IMR-90 (cell line): Measurements from ENCODE around the gene LAMC2. TPM values are rescaled to one million over a fixed set of nuclear protein-coding genes. Genes with fewer than 3 reads are reported as not detected.
A peak's percentile ranks its signal among the peaks of the same experiment; 100 is the strongest.

Source experiments
- ATAC-seq: fragments of 200-7000 bp; cut with Tn5 transposase; 2 replicates; pipeline ENCODE4 v1.9.1; 2020; ENCODE audit warnings: low read depth, mild to moderate bottlenecking, moderate library complexity
- BruUV-seq: library from RNA; stranded (reverse); fragments of 400-500 nt; replicated peaks from 2 replicates; lab custom pipeline; 2021; lab: Mats Ljungman, UMichigan
- CTCF ChIA-PET: fragments of 300-600 bp; formaldehyde crosslinking; extraction: SDS; loops from one replicate; lab custom pipeline; 2021; ENCODE audit warnings: antibody characterized with exemption; lab: Yijun Ruan, JAX
- POLR2A ChIA-PET: fragments of 300-600 bp; sonication (Branson Sonifier 250); formaldehyde crosslinking; loops from one replicate; lab custom pipeline; 2022; ENCODE audit warnings: antibody characterized with exemption; ENCODE audit not compliant: unreplicated experiment; lab: Charles Lee
- DNase-seq: peaks from one replicate; pipeline ENCODE4 v3.0.0; 2013
- H2AFZ ChIP-seq: replicated peaks from 2 replicates; pipeline ENCODE3; 2013; ENCODE audit warnings: low read length, mild to moderate bottlenecking; ENCODE audit not compliant: poor library complexity
- H2AK5ac ChIP-seq: 2 replicates; pipeline ENCODE4 v1.6.1; 2013; ENCODE audit warnings: low read depth, low read length, inconsistent platforms
- H2AK9ac ChIP-seq: replicated peaks from 2 replicates; pipeline ENCODE3; 2013; ENCODE audit warnings: mild to moderate bottlenecking, low read depth, low read length, moderate library complexity; ENCODE audit not compliant: poor library complexity
- H2BK120ac ChIP-seq: 2 replicates; pipeline ENCODE4 v1.6.1; 2013; ENCODE audit warnings: low read depth, low read length, inconsistent platforms
- H2BK15ac ChIP-seq: 3 replicates; pipeline ENCODE4 v1.6.1; 2013; ENCODE audit warnings: low read depth, low read length, inconsistent platforms
- H2BK20ac ChIP-seq: 2 replicates; pipeline ENCODE4 v1.6.1; 2013; ENCODE audit warnings: low read depth, mild to moderate bottlenecking, inconsistent platforms, low read length, moderate library complexity
- H2BK5ac ChIP-seq: 2 replicates; pipeline ENCODE4 v1.6.1; 2013; ENCODE audit warnings: mild to moderate bottlenecking, low read depth, low read length, inconsistent platforms; ENCODE audit not compliant: poor library complexity, severe bottlenecking
- H3K14ac ChIP-seq: replicated peaks from 2 replicates; pipeline ENCODE4 v1.6.1; 2013; ENCODE audit warnings: low read depth, low read length, inconsistent platforms
- H3K18ac ChIP-seq: 2 replicates; pipeline ENCODE4 v1.6.1; 2013; ENCODE audit warnings: low read depth, low read length, control low read depth
- H3K23ac ChIP-seq: 2 replicates; pipeline ENCODE4 v1.6.1; 2013; ENCODE audit warnings: low read depth, low read length, inconsistent platforms
- H3K27ac ChIP-seq: 2 replicates; pipeline ENCODE4 v1.5.1; 2013; ENCODE audit warnings: mild to moderate bottlenecking, control low read depth, low read length; ENCODE audit not compliant: insufficient read depth
- H3K27me3 ChIP-seq: 2 replicates; pipeline ENCODE4 v1.6.1; 2013; ENCODE audit warnings: low read length; ENCODE audit not compliant: control insufficient read depth, insufficient read depth
- H3K36me3 ChIP-seq: 2 replicates; pipeline ENCODE4 v1.6.1; 2013; ENCODE audit warnings: low read length, mixed read lengths; ENCODE audit not compliant: control insufficient read depth, insufficient read depth
- H3K4ac ChIP-seq: 2 replicates; pipeline ENCODE4 v1.6.1; 2013; ENCODE audit warnings: low read depth, low read length, inconsistent platforms
- H3K4me1 ChIP-seq: 2 replicates; pipeline ENCODE4 v1.6.1; 2013; ENCODE audit warnings: low read length, mixed read lengths; ENCODE audit not compliant: control insufficient read depth, insufficient read depth
- H3K4me2 ChIP-seq: 2 replicates; pipeline ENCODE4 v1.6.1; 2013; ENCODE audit warnings: low read depth, mild to moderate bottlenecking, control low read depth, low read length, moderate library complexity
- H3K4me3 ChIP-seq: 2 replicates; pipeline ENCODE4 v1.5.1; 2013; ENCODE audit warnings: low read depth, mild to moderate bottlenecking, control low read depth, low read length, moderate library complexity; ENCODE audit not compliant: insufficient read depth
- H3K56ac ChIP-seq: 2 replicates; pipeline ENCODE4 v1.6.1; 2013; ENCODE audit warnings: low read length, inconsistent platforms; ENCODE audit not compliant: insufficient read depth; ENCODE audit errors: extremely low read depth
- H3K79me1 ChIP-seq, 2 experiments: 2 replicates each; pipeline ENCODE4 v1.6.1; 2013; ENCODE audit warnings: low read length in 2 of 2, inconsistent platforms in 1 of 2, low read depth in 1 of 2
- H3K9ac ChIP-seq: 2 replicates; pipeline ENCODE4 v1.6.1; 2013; ENCODE audit warnings: low read depth, low read length, control low read depth
- H3K9me1 ChIP-seq: 2 replicates; pipeline ENCODE4 v1.6.1; 2013; ENCODE audit warnings: low read length, inconsistent platforms; ENCODE audit not compliant: insufficient read depth
- H3K9me3 ChIP-seq: 2 replicates; pipeline ENCODE4 v1.6.1; 2013; ENCODE audit warnings: low read length; ENCODE audit not compliant: control insufficient read depth, insufficient read depth
- H4K20me1 ChIP-seq: 2 replicates; pipeline ENCODE4 v1.6.1; 2013; ENCODE audit warnings: low read length, inconsistent platforms; ENCODE audit not compliant: insufficient read depth
- H4K5ac ChIP-seq: 2 replicates; pipeline ENCODE4 v1.6.1; 2013; ENCODE audit warnings: mild to moderate bottlenecking, low read depth, low read length, control low read depth
- H4K8ac ChIP-seq, 2 experiments: 2 replicates each; pipeline ENCODE4 v1.6.1; 2013; ENCODE audit warnings: low read depth in 2 of 2, low read length in 2 of 2, control low read depth in 1 of 2, inconsistent platforms in 1 of 2
- H4K91ac ChIP-seq: 2 replicates; pipeline ENCODE4 v1.6.1; 2013; ENCODE audit warnings: low read depth, low read length, inconsistent platforms; ENCODE audit not compliant: insufficient read depth
- CEBPB ChIP-seq: IDR thresholded peaks from 2 replicates; pipeline ENCODE4 v1.6.1; 2012; ENCODE audit warnings: low read depth, low read length, improper control_type of control experiment
- FOS ChIP-seq: fragments of 150-350 bp; IDR thresholded peaks from 2 replicates; pipeline ENCODE4 v1.6.1; 2016; ENCODE audit warnings: low read depth, low read length
- MAZ ChIP-seq: IDR thresholded peaks from 2 replicates; pipeline ENCODE4 v1.6.1; 2012; ENCODE audit warnings: low read depth, mild to moderate bottlenecking, low read length, improper control_type of control experiment, moderate library complexity, borderline replicate concordance
- WGBS, 2 experiments: methylation state at CpG; one replicate each; pipeline versions ENCODE4 v1.1.5 to v1.1.7; 2013; ENCODE audit warnings: missing lambda C conversion rate in 2 of 2; ENCODE audit not compliant: insufficient read length in 1 of 2; ENCODE audit errors: extremely low coverage in 2 of 2; 5-methylcytosine and 5-hydroxymethylcytosine counted together
- dilution Hi-C: fragments of 300-500 bp; cut with HindIII; formaldehyde crosslinking; loops from one replicate; pipeline ENCODE4 v1.14.3; 2018; ENCODE audit warnings: low sequenced_read_pairs; ENCODE audit not compliant: unreplicated experiment
- in situ Hi-C: fragments of 300-500 bp; cut with MboI; formaldehyde crosslinking; loops from 3 replicates; pipeline ENCODE4 v1.14.3; 2019; ENCODE audit warnings: low sequenced_read_pairs, inconsistent platforms, mixed read lengths
- intact Hi-C: fragments of 100-400 bp; cut with micrococcal nuclease; formaldehyde crosslinking; loops from 2 replicates; pipeline ENCODE4 v1.10.0; 2022
- polyA plus RNA-seq, 3 experiments: library from polyadenylated mRNA; depleted of rRNA; stranded (reverse); fragments of >200 nt; gene quantifications; 2 replicates each; pipeline ENCODE4 v1.2.3, GENCODE V29; 2012; ENCODE audit warnings: low replicate concordance in 1 of 3
- total RNA-seq: library from RNA; depleted of rRNA; stranded (reverse); fragments of >200 nt; gene quantifications from 2 replicates; pipeline ENCODE4 v1.2.3, GENCODE V29; 2012

The LAMC2 gene
- total and polyA plus RNA-seq, 2 of the 4 experiments (the other 2 are of a cell fraction), result 2.3 to 2.8 TPM

GRCh38 chr1:183205196-183205781 is 19.2 kb downstream of the LAMC2 start:
- Histone ChIP-seq H3K56ac (no peak overlapping the region), H3K18ac (peak overlapping the region; percentile 80; the same call in 1 of the 2 replicates), H3K14ac (peak overlapping the region; percentile 53), H2AK9ac (no peak overlapping the region), H3K27ac (no peak overlapping the region), H3K9me1 (0 out of 2 replicates have a peak, but pooled peaks cover 6% of the 10 kb centered on the region), H3K4me2 (no peak overlapping the region; the same call in 1 of the 2 replicates), H3K4me1 (peaks cover 4% of the 10 kb centered on the region; the same call in 1 of the 2 replicates), H2BK20ac (peak overlapping the region; percentile 47; the same call in 1 of the 2 replicates), H3K9me3 (no peaks in the 10 kb centered on the region), H2AFZ (no peak overlapping the region), H2BK15ac (peak overlapping the region; percentile 47; the same call in 1 of the 3 replicates), H3K79me1 (no peaks in the 10 kb centered on the region), H2BK5ac (peak overlapping the region; percentile 68), H3K27me3 (no peaks in the 10 kb centered on the region), H4K5ac (no peak overlapping the region; the same call in 1 of the 2 replicates), H4K20me1 (no peaks in the 10 kb centered on the region), H3K4me3 (no peak overlapping the region), H4K91ac (peak overlapping the region; percentile 2; the same call in 1 of the 2 replicates), H2BK120ac (peak overlapping the region; percentile 5; the same call in 1 of the 2 replicates), H3K9ac (no peak overlapping the region), H4K8ac (peak overlapping the region in 1 of 2 experiments; percentile 61; a peak in 2 of 4 replicates), H3K23ac (no peak overlapping the region), H2AK5ac (no peak overlapping the region), H3K4ac (no peak overlapping the region), H3K36me3 (no peaks in the 10 kb centered on the region)
- in situ Hi-C loops (no loop called here), dilution Hi-C loops (no loop called here), intact Hi-C loops (no loop called here)
- TF ChIP-seq MAZ, result no peak
- TF ChIP-seq FOS, result no peak
- peak; percentile 43; the same call in 1 of the 2 replicates for TF ChIP-seq CEBPB
- peak; percentile 89 for DNase-seq
- POLR2A ChIA-PET, result no interaction called here
- BruUV-seq, result no TSS peak
- CTCF ChIA-PET, result interaction anchor here (0.7 to 1.6 kb wide), 5 partner anchors 12 to 243 kb away, joined by 3 to 4 read pairs (median 3); no protein-coding TSS in a partner anchor
- peak; percentile 47 for ATAC-seq
- 43% methylated on average over 2 of the region's 3 CpGs; no CpG with 5 or more reads in 1 of the 2 experiments for WGBS, 2 experiments
